Muscle of leg (tissue), 11 donors: Measurements from ENCODE around the gene PROX2. TPM values are rescaled to one million over a fixed set of nuclear protein-coding genes. Genes with fewer than 3 reads are reported as not detected.

Experiments used
- DNase-seq: peaks from one replicate; pipeline ENCODE4 v3.0.0; 2013
- H3K27ac ChIP-seq: one replicate; pipeline ENCODE4 v1.5.1; 2013; ENCODE audit warnings: mild to moderate bottlenecking, low read length, control low read depth
- H3K27me3 ChIP-seq: one replicate; pipeline ENCODE4 v1.6.1; 2013; ENCODE audit warnings: low read length; ENCODE audit not compliant: control insufficient read depth, insufficient read depth
- H3K36me3 ChIP-seq: one replicate; pipeline ENCODE4 v1.6.1; 2013; ENCODE audit warnings: low read length; ENCODE audit not compliant: control insufficient read depth, insufficient read depth
- H3K4me1 ChIP-seq: one replicate; pipeline ENCODE4 v1.6.1; 2013; ENCODE audit warnings: low read length; ENCODE audit not compliant: control insufficient read depth, insufficient read depth
- H3K4me3 ChIP-seq: one replicate; pipeline ENCODE4 v1.5.1; 2013; ENCODE audit warnings: low read length, control low read depth
- H3K9me3 ChIP-seq: replicated peaks from 2 replicates; pipeline ENCODE4 v1.6.1; 2013; ENCODE audit warnings: low read depth, low read length; ENCODE audit not compliant: control insufficient read depth
- WGBS: methylation state at CpG from one replicate; pipeline ENCODE4 v1.1.5; 2013; ENCODE audit warnings: missing lambda C conversion rate; ENCODE audit not compliant: insufficient coverage; 5-methylcytosine and 5-hydroxymethylcytosine counted together
- polyA plus RNA-seq, 8 donors: library from polyadenylated mRNA; unstranded; fragments of 120-200 nt; gene quantifications; one replicate each; pipeline versions ENCODE4 v1.2.1 to v1.2.3, GENCODE V29; 2013; ENCODE audit warnings: inconsistent platforms in 1 of 8, low replicate concordance in 1 of 8; ENCODE audit not compliant: insufficient read length in 8 of 8, insufficient read depth in 1 of 8
- total RNA-seq: library from RNA; stranded (reverse); fragments of 120-200 nt; gene quantifications from one replicate; pipeline ENCODE4 v1.2.4, GENCODE V29; 2013

The PROX2 gene
- total and polyA plus RNA-seq, 9 donors: 0.06 to 1.1 (median 0.34) TPM; not detected in 1

DNA sequence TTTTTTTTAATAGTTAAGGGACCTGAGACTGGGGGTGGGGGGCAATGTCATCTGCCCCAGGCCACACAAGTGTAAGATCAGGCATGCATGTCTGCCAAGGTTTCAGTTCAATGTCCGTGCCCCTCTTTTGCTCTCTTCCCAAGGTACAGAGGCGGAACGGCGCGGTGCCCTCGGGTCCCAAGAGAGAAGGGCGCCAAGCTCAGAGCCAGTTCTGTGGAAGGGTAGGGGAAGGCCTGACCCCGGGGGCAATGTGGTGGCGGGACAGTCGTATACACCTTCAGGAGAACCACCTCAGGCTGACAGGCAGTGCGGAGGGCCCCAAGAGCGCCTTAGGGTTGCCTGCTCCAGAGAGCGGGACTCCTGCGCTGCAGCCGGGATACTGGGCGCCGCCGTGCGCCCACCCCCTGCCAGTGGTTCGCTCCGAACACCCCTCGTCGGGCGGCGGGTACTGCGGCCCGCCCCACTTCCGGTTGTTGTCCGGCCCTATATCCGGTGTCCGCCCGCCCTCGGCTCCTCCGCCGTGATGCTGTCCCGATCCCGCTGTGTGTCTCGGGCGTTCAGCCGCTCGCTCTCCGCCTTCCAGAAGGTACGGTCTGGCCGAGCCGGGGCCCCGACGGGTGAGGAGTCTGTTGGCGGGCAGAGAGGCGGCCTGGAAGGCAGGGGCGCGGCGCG, 5.6 kb upstream of the PROX2 start, which contains the start of gene DLST:
DLST (plus strand) TSS at position 486 of the 672 bp plus-strand sequence; CDS start at position 524, 38 bp downstream.
- WGBS: under 1% methylated on average over 50 of the region's 53 CpGs
- Histone ChIP-seq H3K36me3 (peaks cover 3% of the 10 kb centered on the region), H3K27me3 (no peaks in the 10 kb centered on the region), H3K4me1 (peaks cover 21% of the 10 kb centered on the region), H3K4me3 (peak within 1 kb of the TSS; percentile 95), H3K27ac (peak within 1 kb of the TSS; percentile 91), H3K9me3 (no peaks in the 10 kb centered on the region)
- peak; percentile 90 for DNase-seq

DNA sequence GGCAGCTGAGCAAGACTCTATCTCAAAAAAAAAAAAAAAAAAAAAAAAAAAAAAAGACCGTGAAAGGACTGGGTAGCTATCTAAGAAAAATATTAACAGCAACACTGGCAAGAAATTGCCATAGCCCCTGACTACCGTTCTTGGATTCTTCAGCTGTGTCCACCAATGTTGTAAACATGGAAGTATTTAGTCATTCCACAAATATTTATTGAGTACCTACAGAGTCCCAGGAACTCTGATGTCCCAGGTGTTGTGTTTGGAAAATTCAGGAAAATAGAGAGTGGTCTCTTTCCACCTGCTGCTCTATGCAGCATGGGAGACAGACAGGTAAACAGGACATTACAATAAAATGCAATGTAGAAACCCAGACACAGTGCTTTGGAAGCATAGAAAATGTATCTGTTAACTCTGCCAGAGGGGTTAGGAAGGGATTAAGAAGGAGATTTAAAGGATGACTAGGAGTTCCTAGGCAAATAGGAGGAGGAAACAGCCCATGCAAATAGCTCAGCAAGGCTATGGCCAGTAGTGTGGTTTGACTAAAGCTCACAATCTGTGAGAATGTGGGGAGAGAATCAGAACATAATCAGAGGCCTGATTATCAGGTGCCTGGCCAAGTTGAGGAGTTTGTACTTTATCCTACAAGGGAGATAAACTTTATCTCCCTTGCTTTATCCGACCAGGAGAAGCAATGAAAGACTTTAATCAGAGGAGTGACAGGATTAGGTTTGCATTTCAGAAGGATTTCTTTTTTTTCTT, 3.7 kb upstream of the PROX2 start:
- no CpG with 5 or more reads among the region's 3 CpGs for WGBS

GRCh38 chr14:74875204-74875603, 741 bp downstream of the PROX2 start:
- Histone ChIP-seq H3K27ac (no peak overlapping the region), H3K36me3 (no peaks in the 10 kb centered on the region), H3K4me1 (peaks cover 5% of the 10 kb centered on the region), H3K27me3 (no peaks in the 10 kb centered on the region), H3K4me3 (no peak overlapping the region), H3K9me3 (no peaks in the 10 kb centered on the region)
- no CpG with 5 or more reads among the region's 5 CpGs for WGBS
- no peak for DNase-seq

More for the DNA sequence above, 3.7 kb upstream of the PROX2 start:
- peaks cover 25% of the 10 kb centered on the region for H3K4me1 ChIP-seq
- H3K27ac ChIP-seq: no peak overlapping the region
- no peak for DNase-seq
- peaks cover 3% of the 10 kb centered on the region for H3K36me3 ChIP-seq
- H3K4me3 ChIP-seq: no peak overlapping the region
- H3K9me3 ChIP-seq: no peaks in the 10 kb centered on the region
- H3K27me3 ChIP-seq: no peaks in the 10 kb centered on the region

- H3K4me3 ChIP-seq: no peak overlapping the region
- no peaks in the 10 kb centered on the region for H3K27me3 ChIP-seq
- H3K36me3 ChIP-seq: no peaks in the 10 kb centered on the region
- H3K9me3 ChIP-seq: no peaks in the 10 kb centered on the region
- DNase-seq: no peak
- H3K4me1 ChIP-seq: peaks cover 5% of the 10 kb centered on the region
- 100% methylated on average over 2 of the region's 4 CpGs for WGBS
- H3K27ac ChIP-seq: no peak overlapping the region
Observed at GRCh38 chr14:74871819-74872218, 4.1 kb downstream of the PROX2 start.

DNA sequence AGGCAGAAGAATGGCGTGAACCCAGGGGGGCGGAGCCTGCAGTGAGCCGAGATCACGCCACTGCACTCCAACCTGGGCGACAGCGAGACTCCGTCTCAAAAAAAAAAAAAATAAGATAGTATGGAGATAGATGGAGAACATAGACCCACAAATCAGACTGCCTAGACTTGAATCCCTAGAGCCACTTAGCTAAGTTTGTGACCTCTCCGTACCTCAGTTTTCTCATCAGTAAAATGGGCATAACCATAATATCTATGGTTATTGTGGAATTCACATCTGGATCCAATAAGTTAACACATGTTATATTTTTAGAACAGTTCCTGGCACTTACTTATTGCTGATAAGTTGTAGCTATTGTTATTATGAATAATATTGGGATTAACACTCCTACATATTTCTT, 7.2 kb downstream of the PROX2 start:
- WGBS: 62% methylated on average over 3 of the region's 8 CpGs
- no peak overlapping the region for H3K27ac ChIP-seq

GRCh38 chr14:74867673-74868072, 8.3 kb downstream of the PROX2 start:
- 53% methylated on average over 2 of the region's 5 CpGs for WGBS
- H3K27ac ChIP-seq: no peak overlapping the region
- H3K4me1 ChIP-seq: no peaks in the 10 kb centered on the region
- no peaks in the 10 kb centered on the region for H3K27me3 ChIP-seq
- H3K36me3 ChIP-seq: no peaks in the 10 kb centered on the region
- H3K4me3 ChIP-seq: no peak overlapping the region
- H3K9me3 ChIP-seq: no peaks in the 10 kb centered on the region
- DNase-seq: no peak

More for the DNA sequence above, 7.2 kb downstream of the PROX2 start:
- no peaks in the 10 kb centered on the region for H3K36me3 ChIP-seq
- no peak for DNase-seq
- H3K4me1 ChIP-seq: no peaks in the 10 kb centered on the region
- H3K9me3 ChIP-seq: no peaks in the 10 kb centered on the region
- no peak overlapping the region for H3K4me3 ChIP-seq
- no peaks in the 10 kb centered on the region for H3K27me3 ChIP-seq

GRCh38 chr14:74866708-74867389, 9.1 kb downstream of the PROX2 start:
- H3K4me3 ChIP-seq: no peak overlapping the region
- no peaks in the 10 kb centered on the region for H3K9me3 ChIP-seq
- WGBS: 60% methylated on average over 3 of the region's 3 CpGs
- no peak for DNase-seq
- no peaks in the 10 kb centered on the region for H3K27me3 ChIP-seq
- H3K36me3 ChIP-seq: no peaks in the 10 kb centered on the region
- H3K4me1 ChIP-seq: no peaks in the 10 kb centered on the region
- H3K27ac ChIP-seq: no peak overlapping the region

DNA sequence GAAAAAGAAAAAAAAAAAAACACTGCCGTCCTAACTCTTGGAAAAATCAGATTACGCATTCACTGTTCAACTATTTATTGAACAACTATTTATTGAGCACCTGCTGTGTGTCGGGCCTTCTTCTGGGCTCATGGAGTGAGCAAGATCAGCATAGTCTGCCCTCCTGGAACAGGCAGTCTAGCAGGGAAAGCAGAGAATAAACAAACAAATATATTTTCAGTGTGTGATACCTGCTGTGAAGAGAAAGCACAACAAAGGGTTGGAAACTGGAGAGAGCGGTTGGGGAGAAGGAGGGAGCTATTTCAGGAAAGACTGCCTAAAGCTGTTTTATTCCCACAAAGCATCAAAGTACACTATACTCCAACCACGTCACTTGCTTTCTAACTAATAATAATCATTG, 10.8 kb downstream of the PROX2 start:
- H3K4me3 ChIP-seq: no peak overlapping the region
- 82% methylated on average over 3 of the region's 5 CpGs for WGBS
- no peaks in the 10 kb centered on the region for H3K9me3 ChIP-seq
- no peak overlapping the region for H3K27ac ChIP-seq
- H3K36me3 ChIP-seq: no peaks in the 10 kb centered on the region
- no peak for DNase-seq
- no peaks in the 10 kb centered on the region for H3K4me1 ChIP-seq
- H3K27me3 ChIP-seq: no peaks in the 10 kb centered on the region

- Histone ChIP-seq H3K27ac (no peak overlapping the region), H3K9me3 (no peaks in the 10 kb centered on the region), H3K36me3 (no peaks in the 10 kb centered on the region), H3K27me3 (no peaks in the 10 kb centered on the region), H3K4me1 (no peaks in the 10 kb centered on the region), H3K4me3 (no peak overlapping the region)
- no peak for DNase-seq
- WGBS: 90% methylated on average over 4 of the region's 9 CpGs
Observed at GRCh38 chr14:74864198-74864597, 11.7 kb downstream of the PROX2 start.

- no peak overlapping the region for H3K27ac ChIP-seq
- DNase-seq: no peak
- no peaks in the 10 kb centered on the region for H3K27me3 ChIP-seq
- no peaks in the 10 kb centered on the region for H3K4me1 ChIP-seq
- no peaks in the 10 kb centered on the region for H3K9me3 ChIP-seq
- WGBS: 86% methylated on average over 6 of the region's 9 CpGs
- H3K4me3 ChIP-seq: no peak overlapping the region
- no peaks in the 10 kb centered on the region for H3K36me3 ChIP-seq
Observed at GRCh38 chr14:74863274-74863673, 12.7 kb downstream of the PROX2 start.
